SK-N-SH (cell line): Measurements from ENCODE around the gene TSPYL4. TPM values are rescaled to one million over a fixed set of nuclear protein-coding genes. Genes with fewer than 3 reads are reported as not detected.

Source experiments
- CTCF ChIA-PET: fragments of 300-600, 350-600 bp; formaldehyde crosslinking; extraction: SDS; loops from one replicate; lab custom pipeline; 2021; lab: Yijun Ruan, JAX
- POLR2A ChIA-PET: fragments of 350-600 bp; sonication (Branson Sonifier 250); formaldehyde crosslinking; extraction: SDS; loops from one replicate; lab custom pipeline; 2020; ENCODE audit warnings: antibody characterized with exemption, inconsistent platforms; lab: Yijun Ruan, JAX
- DNase-seq: peaks from one replicate; pipeline ENCODE4 v3.0.0; 2012
- H2AFZ ChIP-seq: fragments of 200-600 bp; sonication (generic); 2 replicates; pipeline ENCODE4 v1.8.1; 2016; ENCODE audit warnings: antibody characterized with exemption, mild to moderate bottlenecking, low read depth
- H3F3A ChIP-seq: fragments of 200-600 bp; sonication (generic); replicated peaks from 2 replicates; pipeline ENCODE3; 2016; ENCODE audit warnings: antibody characterized with exemption, mild to moderate bottlenecking; ENCODE audit not compliant: insufficient read depth
- H3K27ac ChIP-seq, 2 experiments: fragments of 200-500 bp in 1 of 2; fragments of 200-600 bp in 1 of 2; sonication (Bioruptor generic) in 1 of 2; sonication (generic), shearing (Covaris generic) in 1 of 2; 2 replicates each; pipeline versions ENCODE4 v1.5.1 to v1.6.1; 2014 to 2016; ENCODE audit warnings: low read depth in 2 of 2, inconsistent platforms in 1 of 2, low read length in 1 of 2, mild to moderate bottlenecking in 1 of 2, mixed read lengths in 1 of 2
- H3K27me3 ChIP-seq: fragments of 200-600 bp; sonication (generic), shearing (Covaris generic); 2 replicates; pipeline ENCODE4 v1.6.1; 2016; ENCODE audit warnings: mixed run types; ENCODE audit not compliant: insufficient read depth
- H3K36me3 ChIP-seq, 2 experiments: fragments of 200-500 bp in 1 of 2; fragments of 200-600 bp in 1 of 2; sonication (Bioruptor generic) in 1 of 2; sonication (generic) in 1 of 2; replicated peaks in 1 of 2; 2 replicates each; pipeline versions ENCODE3 to v1.5.1; 2014 to 2016; ENCODE audit warnings: low read length in 1 of 2, mild to moderate bottlenecking in 1 of 2; ENCODE audit not compliant: insufficient read depth in 2 of 2, control insufficient read depth in 1 of 2
- H3K4me1 ChIP-seq, 2 experiments: fragments of 200-500 bp in 1 of 2; fragments of 200-600 bp in 1 of 2; sonication (Bioruptor generic) in 1 of 2; sonication (generic), shearing (Covaris generic) in 1 of 2; 2 replicates each; pipeline versions ENCODE4 v1.5.1 to v1.6.1; 2014 to 2016; ENCODE audit warnings: low read depth in 1 of 2, low read length in 1 of 2, mixed run types in 1 of 2; ENCODE audit not compliant: insufficient read depth in 2 of 2, control insufficient read depth in 1 of 2
- H3K4me2 ChIP-seq: fragments of 200-600 bp; sonication (generic), shearing (Covaris generic); 2 replicates; pipeline ENCODE4 v1.6.1; 2017; ENCODE audit warnings: mixed run types
- H3K4me3 ChIP-seq, 2 experiments: fragments of 200-500 bp in 1 of 2; fragments of 200-600 bp in 1 of 2; sonication (Bioruptor generic) in 1 of 2; sonication (generic), shearing (Covaris generic) in 1 of 2; 2 replicates each; pipeline versions ENCODE4 v1.5.1 to v1.8.1; 2014 to 2016; ENCODE audit warnings: low read depth in 2 of 2, inconsistent platforms in 1 of 2, low read length in 1 of 2, mild to moderate bottlenecking in 1 of 2, mixed read lengths in 1 of 2, moderate library complexity in 1 of 2
- H3K79me2 ChIP-seq: fragments of 200-600 bp; sonication (generic); 2 replicates; pipeline ENCODE4 v1.8.1; 2017; ENCODE audit warnings: mild to moderate bottlenecking; ENCODE audit not compliant: insufficient read depth
- H3K9ac ChIP-seq: fragments of 200-600 bp; sonication (generic); 2 replicates; pipeline ENCODE4 v1.6.1; 2017; ENCODE audit warnings: mixed run types
- H3K9me2 ChIP-seq: fragments of 200-600 bp; sonication (generic); 2 replicates; pipeline ENCODE4 v1.6.1; 2017; ENCODE audit warnings: mixed run types
- H3K9me3 ChIP-seq: fragments of 200-600 bp; sonication (generic); 2 replicates; pipeline ENCODE4 v1.6.1; 2017; ENCODE audit warnings: mixed run types, mild to moderate bottlenecking, moderate library complexity
- H4K20me1 ChIP-seq: fragments of 200-600 bp; sonication (generic); 2 replicates; pipeline ENCODE4 v1.6.1; 2017; ENCODE audit warnings: mild to moderate bottlenecking, mixed run types; ENCODE audit not compliant: insufficient read depth
- ELF1 ChIP-seq: IDR thresholded peaks from 2 replicates; pipeline ENCODE4 v1.4.0; 2012
- EP300 ChIP-seq, 2 experiments: IDR thresholded peaks; 2 replicates each; pipeline versions ENCODE4 v1.4.0 to v1.6.1; 2012; ENCODE audit warnings: borderline replicate concordance in 1 of 2, low read depth in 1 of 2, low read length in 1 of 2
- EZH2phosphoT487 ChIP-seq: fragments of 200-600 bp; sonication (generic); IDR thresholded peaks from 2 replicates; pipeline ENCODE4 v1.6.1; 2017; ENCODE audit warnings: low read depth, mixed run types, mild to moderate bottlenecking, antibody characterized with exemption, moderate library complexity, borderline replicate concordance
- FOSL2 ChIP-seq: IDR thresholded peaks from 2 replicates; pipeline ENCODE4 v1.4.0; 2012; ENCODE audit warnings: low read depth, mild to moderate bottlenecking, moderate library complexity, borderline replicate concordance
- FOXJ3 ChIP-seq: sonication (generic); formaldehyde crosslinking; IDR thresholded peaks from 2 replicates; pipeline ENCODE4 v1.5.1; 2020; ENCODE audit warnings: mild to moderate bottlenecking, missing genetic modification reagents
- MEF2A ChIP-seq: IDR thresholded peaks from 2 replicates; pipeline ENCODE4 v1.4.0; 2012; ENCODE audit warnings: low read depth, borderline replicate concordance
- MXI1 ChIP-seq: IDR thresholded peaks from 2 replicates; pipeline ENCODE4 v1.6.1; 2012; ENCODE audit warnings: mild to moderate bottlenecking, low read depth, low read length, improper control_type of control experiment
- RAD21 ChIP-seq: IDR thresholded peaks from 2 replicates; pipeline ENCODE4 v1.6.1; 2012; ENCODE audit warnings: mild to moderate bottlenecking, low read length
- RCOR1 ChIP-seq: fragments of 150-350 bp; IDR thresholded peaks from 2 replicates; pipeline ENCODE4 v1.6.1; 2017; ENCODE audit warnings: antibody characterized with exemption, low read length
- RFX5 ChIP-seq: IDR thresholded peaks from 2 replicates; pipeline ENCODE4 v1.6.1; 2012; ENCODE audit warnings: mild to moderate bottlenecking, improper control_type of control experiment, low read length
- USF1 ChIP-seq: IDR thresholded peaks from 2 replicates; pipeline ENCODE4 v1.4.0; 2012; ENCODE audit warnings: low read depth, borderline replicate concordance
- YY1 ChIP-seq: IDR thresholded peaks from 2 replicates; pipeline ENCODE4 v1.4.0; 2012; ENCODE audit warnings: low read depth, mild to moderate bottlenecking
- WGBS: methylation state at CpG from one replicate; pipeline ENCODE4 v1.1.6; 2017; ENCODE audit warnings: low lambda C conversion rate; 5-methylcytosine and 5-hydroxymethylcytosine counted together
- polyA plus RNA-seq, 3 experiments: library from polyadenylated mRNA; depleted of rRNA; stranded (reverse); fragments of >200 nt; gene quantifications; 2 replicates each; pipeline ENCODE4 v1.2.3, GENCODE V29; 2012
- TF ChIP-seq, protein P1 (sequence below): IDR thresholded peaks from 2 replicates; pipeline ENCODE4 v1.4.0; 2012; ENCODE audit warnings: low read depth, borderline replicate concordance
- TF ChIP-seq, protein P2 (sequence below): fragments of 200-600 bp; sonication (generic); IDR thresholded peaks from 2 replicates; pipeline ENCODE4 v1.6.1; 2017; ENCODE audit warnings: antibody characterized with exemption, mild to moderate bottlenecking, moderate library complexity
- TF ChIP-seq, protein P3 (sequence below): fragments of 150-350 bp; IDR thresholded peaks from 2 replicates; pipeline ENCODE4 v1.6.1; 2017; ENCODE audit warnings: antibody characterized with exemption, low read length, low read depth, borderline replicate concordance
- TF ChIP-seq, protein P4 (sequence below): fragments of 150-350 bp; IDR thresholded peaks from 2 replicates; pipeline ENCODE4 v1.6.1; 2016; ENCODE audit warnings: mild to moderate bottlenecking, low read depth, low read length

TSPYL4 gene
- polyA plus RNA-seq, 1 of the 3 experiments (the other 2 are of a cell fraction), result 29.1 TPM

DNA sequence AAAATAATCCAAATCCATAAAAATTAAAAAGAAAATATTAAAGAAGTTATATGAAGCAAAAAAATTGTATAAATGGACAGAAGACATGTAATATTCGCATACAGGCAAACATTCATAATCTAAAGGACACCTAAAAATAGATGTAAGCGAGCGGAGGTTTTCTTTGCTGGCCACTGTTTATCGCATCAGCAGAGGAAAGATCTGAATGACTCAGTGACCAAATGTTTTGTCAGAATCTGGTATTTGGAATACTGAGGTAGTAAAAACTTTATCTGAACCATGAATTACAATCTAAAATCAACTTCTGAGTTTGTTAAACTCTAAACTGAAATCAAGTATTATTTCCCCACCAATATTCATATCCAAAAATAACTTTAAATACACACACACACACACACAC lies 7.8 kb downstream of the TSPYL4 start (continued):
- no peak for TF ChIP-seq ELF1
- TF ChIP-seq EZH2phosphoT487, result no peak
- TF ChIP-seq RFX5, result no peak
- no peak for TF ChIP-seq RCOR1
- TF ChIP-seq, protein P1, sequence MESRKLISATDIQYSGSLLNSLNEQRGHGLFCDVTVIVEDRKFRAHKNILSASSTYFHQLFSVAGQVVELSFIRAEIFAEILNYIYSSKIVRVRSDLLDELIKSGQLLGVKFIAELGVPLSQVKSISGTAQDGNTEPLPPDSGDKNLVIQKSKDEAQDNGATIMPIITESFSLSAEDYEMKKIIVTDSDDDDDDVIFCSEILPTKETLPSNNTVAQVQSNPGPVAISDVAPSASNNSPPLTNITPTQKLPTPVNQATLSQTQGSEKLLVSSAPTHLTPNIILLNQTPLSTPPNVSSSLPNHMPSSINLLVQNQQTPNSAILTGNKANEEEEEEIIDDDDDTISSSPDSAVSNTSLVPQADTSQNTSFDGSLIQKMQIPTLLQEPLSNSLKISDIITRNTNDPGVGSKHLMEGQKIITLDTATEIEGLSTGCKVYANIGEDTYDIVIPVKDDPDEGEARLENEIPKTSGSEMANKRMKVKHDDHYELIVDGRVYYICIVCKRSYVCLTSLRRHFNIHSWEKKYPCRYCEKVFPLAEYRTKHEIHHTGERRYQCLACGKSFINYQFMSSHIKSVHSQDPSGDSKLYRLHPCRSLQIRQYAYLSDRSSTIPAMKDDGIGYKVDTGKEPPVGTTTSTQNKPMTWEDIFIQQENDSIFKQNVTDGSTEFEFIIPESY, result no peak

- TF ChIP-seq YY1, result no peak
- TF ChIP-seq FOSL2, result no peak
- TF ChIP-seq EZH2phosphoT487, result no peak
- no peak for TF ChIP-seq RFX5
- TF ChIP-seq, protein P2, sequence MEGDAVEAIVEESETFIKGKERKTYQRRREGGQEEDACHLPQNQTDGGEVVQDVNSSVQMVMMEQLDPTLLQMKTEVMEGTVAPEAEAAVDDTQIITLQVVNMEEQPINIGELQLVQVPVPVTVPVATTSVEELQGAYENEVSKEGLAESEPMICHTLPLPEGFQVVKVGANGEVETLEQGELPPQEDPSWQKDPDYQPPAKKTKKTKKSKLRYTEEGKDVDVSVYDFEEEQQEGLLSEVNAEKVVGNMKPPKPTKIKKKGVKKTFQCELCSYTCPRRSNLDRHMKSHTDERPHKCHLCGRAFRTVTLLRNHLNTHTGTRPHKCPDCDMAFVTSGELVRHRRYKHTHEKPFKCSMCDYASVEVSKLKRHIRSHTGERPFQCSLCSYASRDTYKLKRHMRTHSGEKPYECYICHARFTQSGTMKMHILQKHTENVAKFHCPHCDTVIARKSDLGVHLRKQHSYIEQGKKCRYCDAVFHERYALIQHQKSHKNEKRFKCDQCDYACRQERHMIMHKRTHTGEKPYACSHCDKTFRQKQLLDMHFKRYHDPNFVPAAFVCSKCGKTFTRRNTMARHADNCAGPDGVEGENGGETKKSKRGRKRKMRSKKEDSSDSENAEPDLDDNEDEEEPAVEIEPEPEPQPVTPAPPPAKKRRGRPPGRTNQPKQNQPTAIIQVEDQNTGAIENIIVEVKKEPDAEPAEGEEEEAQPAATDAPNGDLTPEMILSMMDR, result no peak
- TF ChIP-seq USF1, result no peak
- TF ChIP-seq MXI1, result no peak
- TF ChIP-seq, protein P1, result no peak
- no peak for TF ChIP-seq RAD21
- TF ChIP-seq, protein P3, sequence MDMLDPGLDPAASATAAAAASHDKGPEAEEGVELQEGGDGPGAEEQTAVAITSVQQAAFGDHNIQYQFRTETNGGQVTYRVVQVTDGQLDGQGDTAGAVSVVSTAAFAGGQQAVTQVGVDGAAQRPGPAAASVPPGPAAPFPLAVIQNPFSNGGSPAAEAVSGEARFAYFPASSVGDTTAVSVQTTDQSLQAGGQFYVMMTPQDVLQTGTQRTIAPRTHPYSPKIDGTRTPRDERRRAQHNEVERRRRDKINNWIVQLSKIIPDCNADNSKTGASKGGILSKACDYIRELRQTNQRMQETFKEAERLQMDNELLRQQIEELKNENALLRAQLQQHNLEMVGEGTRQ, result no peak
- TF ChIP-seq, protein P4, sequence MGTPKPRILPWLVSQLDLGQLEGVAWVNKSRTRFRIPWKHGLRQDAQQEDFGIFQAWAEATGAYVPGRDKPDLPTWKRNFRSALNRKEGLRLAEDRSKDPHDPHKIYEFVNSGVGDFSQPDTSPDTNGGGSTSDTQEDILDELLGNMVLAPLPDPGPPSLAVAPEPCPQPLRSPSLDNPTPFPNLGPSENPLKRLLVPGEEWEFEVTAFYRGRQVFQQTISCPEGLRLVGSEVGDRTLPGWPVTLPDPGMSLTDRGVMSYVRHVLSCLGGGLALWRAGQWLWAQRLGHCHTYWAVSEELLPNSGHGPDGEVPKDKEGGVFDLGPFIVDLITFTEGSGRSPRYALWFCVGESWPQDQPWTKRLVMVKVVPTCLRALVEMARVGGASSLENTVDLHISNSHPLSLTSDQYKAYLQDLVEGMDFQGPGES, result no peak
- TF ChIP-seq MEF2A, result no peak
- TF ChIP-seq FOXJ3 (CRISPR knock-in tag), result no peak
- TF ChIP-seq EP300 (IDR thresholded peaks at IDR 0.05; ENCODE audit: borderline replicate concordance in 1 of 2, low read depth in 1 of 2, low read length in 1 of 2), result no peak
- H2AFZ ChIP-seq, result no peak overlapping the region
- H3F3A ChIP-seq, result peaks cover 24% of the 10 kb centered on the region
- DNase-seq, result no peak
- no peak overlapping the region for H3K4me3 ChIP-seq
- no peaks in the 10 kb centered on the region for H4K20me1 ChIP-seq
- no peak overlapping the region for H3K27ac ChIP-seq
- H3K9me3 ChIP-seq, result no peaks in the 10 kb centered on the region
- ChIA-PET POLR2A (no interaction called here), CTCF (interaction anchor here (0.7 to 2.1 kb wide), 3 partner anchors 7 to 28 kb away, joined by 3 to 8 read pairs (median 3); no protein-coding TSS in a partner anchor)
- H3K27me3 ChIP-seq, result no peaks in the 10 kb centered on the region
- H3K4me1 ChIP-seq, result no peaks in the 10 kb centered on the region; a peak in 2 of 4 replicates
- H3K79me2 ChIP-seq, result peaks cover 14% of the 10 kb centered on the region; the same call in 1 of the 2 replicates
- no peak overlapping the region for H3K4me2 ChIP-seq
- H3K36me3 ChIP-seq, result peaks cover 17 to 29% of the 10 kb centered on the region in 2 experiments
- no peak overlapping the region for H3K9ac ChIP-seq
- 94% methylated on average over 4 of the region's 4 CpGs for WGBS
- no peaks in the 10 kb centered on the region for H3K9me2 ChIP-seq
Measured at GRCh38 chr6:116244284-116244683, 9.6 kb downstream of the TSPYL4 start.
